Activated naive CD4-positive, alpha-beta T cell treated with anti-CD3 and anti-CD28 coated beads, Interleukin-2, amount 10 ng/mL, durations not matched to agents 7 days and 5 days (primary cell): Measurements from ENCODE around the gene SEMA4G.
A peak's percentile ranks its signal among the peaks of the same experiment; 100 is the strongest.

ENCODE experiments used
- CTCF ChIA-PET: fragments of 350-600 bp; sonication (Branson Sonifier 250); formaldehyde crosslinking; loops from one replicate; lab custom pipeline; 2021; ENCODE audit warnings: antibody characterized with exemption; lab: Charles Lee
- DNase-seq: peaks from one replicate; pipeline ENCODE4 v3.0.0-alpha.2; 2020
- H3K27ac Mint-ChIP-seq: one replicate; pipeline ENCODE4 v1.8.0; 2021; ENCODE audit warnings: mild to moderate bottlenecking, moderate library complexity, mixed read lengths
- H3K27me3 Mint-ChIP-seq: one replicate; pipeline ENCODE4 v1.8.0; 2021; ENCODE audit warnings: mild to moderate bottlenecking, mixed read lengths
- H3K36me3 Mint-ChIP-seq: one replicate; pipeline ENCODE4 v1.8.0; 2021; ENCODE audit warnings: mixed read lengths
- H3K4me1 Mint-ChIP-seq: one replicate; pipeline ENCODE4 v1.8.0; 2021; ENCODE audit warnings: mixed read lengths
- H3K4me3 Mint-ChIP-seq: one replicate; pipeline ENCODE4 v1.8.0; 2021; ENCODE audit warnings: mild to moderate bottlenecking, moderate library complexity, mixed read lengths
- H3K9me3 Mint-ChIP-seq: one replicate; pipeline ENCODE4 v1.8.0; 2021; ENCODE audit warnings: mixed read lengths

SEMA4G gene

GRCh38 chr10:101000127-101000914, 31.0 kb downstream of the SEMA4G start:
- Mint-ChIP-seq H3K27ac (no peak overlapping the region), H3K9me3 (no peaks in the 10 kb centered on the region), H3K36me3 (peaks cover 5% of the 10 kb centered on the region), H3K27me3 (peaks cover 8% of the 10 kb centered on the region), H3K4me1 (peaks cover 27% of the 10 kb centered on the region), H3K4me3 (peak overlapping the region; percentile 67)
- CTCF ChIA-PET: interaction anchor here (1.9 to 12.0 kb wide), 2 partner anchors 12 to 17 kb away, joined by 6 to 169 read pairs; no protein-coding TSS in a partner anchor
- DNase-seq: no peak

GRCh38 chr10:101000915-101001658, 31.8 kb downstream of the SEMA4G start:
- Mint-ChIP-seq H3K4me1 (peaks cover 26% of the 10 kb centered on the region), H3K36me3 (peaks cover 5% of the 10 kb centered on the region), H3K4me3 (peak overlapping the region; percentile 64), H3K9me3 (no peaks in the 10 kb centered on the region), H3K27me3 (peaks cover 8% of the 10 kb centered on the region), H3K27ac (peak overlapping the region; percentile 8)
- DNase-seq: no peak
- CTCF ChIA-PET: interaction anchor here (12.0 kb wide), 1 partner anchor 16 kb away, joined by 169 read pairs; no protein-coding TSS in a partner anchor

GRCh38 chr10:101001659-101002035, 32.3 kb downstream of the SEMA4G start:
- Mint-ChIP-seq H3K27me3 (peaks cover 8% of the 10 kb centered on the region), H3K27ac (no peak overlapping the region), H3K4me3 (no peak overlapping the region), H3K36me3 (peaks cover 5% of the 10 kb centered on the region), H3K4me1 (peaks cover 20% of the 10 kb centered on the region), H3K9me3 (no peaks in the 10 kb centered on the region)
- no peak for DNase-seq
- CTCF ChIA-PET: interaction anchor here (12.0 kb wide), 1 partner anchor 15 kb away, joined by 169 read pairs; no protein-coding TSS in a partner anchor

- peaks cover 5% of the 10 kb centered on the region for H3K36me3 Mint-ChIP-seq
- CTCF ChIA-PET: interaction anchor here (1.2 to 12.0 kb wide), 2 partner anchors 10 to 14 kb away, joined by 4 to 169 read pairs; no protein-coding TSS in a partner anchor
- no peak overlapping the region for H3K27ac Mint-ChIP-seq
- no peaks in the 10 kb centered on the region for H3K9me3 Mint-ChIP-seq
- H3K27me3 Mint-ChIP-seq: peaks cover 8% of the 10 kb centered on the region
- peaks cover 17% of the 10 kb centered on the region for H3K4me1 Mint-ChIP-seq
- no peak overlapping the region for H3K4me3 Mint-ChIP-seq
- DNase-seq: no peak
These were observed 33.2 kb downstream of the SEMA4G start for GRCh38 chr10:101002456-101002855.

- H3K27me3 Mint-ChIP-seq: peaks cover 8% of the 10 kb centered on the region
- peaks cover 9% of the 10 kb centered on the region for H3K4me1 Mint-ChIP-seq
- peaks cover 5% of the 10 kb centered on the region for H3K36me3 Mint-ChIP-seq
- no peaks in the 10 kb centered on the region for H3K9me3 Mint-ChIP-seq
- DNase-seq: no peak
- H3K27ac Mint-ChIP-seq: no peak overlapping the region
- CTCF ChIA-PET: interaction anchor here (12.0 kb wide), 1 partner anchor 13 kb away, joined by 169 read pairs; no protein-coding TSS in a partner anchor
- no peak overlapping the region for H3K4me3 Mint-ChIP-seq
These were observed 34.4 kb downstream of the SEMA4G start for GRCh38 chr10:101003639-101004206.

- Mint-ChIP-seq H3K4me3 (no peak overlapping the region), H3K4me1 (peaks cover 6% of the 10 kb centered on the region), H3K27me3 (peaks cover 8% of the 10 kb centered on the region), H3K36me3 (peaks cover 5% of the 10 kb centered on the region), H3K27ac (no peak overlapping the region), H3K9me3 (no peaks in the 10 kb centered on the region)
- CTCF ChIA-PET: interaction anchor here (12.0 kb wide), 1 partner anchor 12 kb away, joined by 169 read pairs; no protein-coding TSS in a partner anchor
- DNase-seq: no peak
These were observed 36.1 kb downstream of the SEMA4G start for GRCh38 chr10:101005361-101005760.

GRCh38 chr10:101005869-101006567, 36.7 kb downstream of the SEMA4G start:
- peaks cover 3% of the 10 kb centered on the region for H3K36me3 Mint-ChIP-seq
- H3K27me3 Mint-ChIP-seq: peaks cover 1% of the 10 kb centered on the region
- no peaks in the 10 kb centered on the region for H3K9me3 Mint-ChIP-seq
- H3K4me3 Mint-ChIP-seq: no peak overlapping the region
- H3K4me1 Mint-ChIP-seq: peaks cover 2% of the 10 kb centered on the region
- no peak for DNase-seq
- CTCF ChIA-PET: interaction anchor here (0.7 to 12.0 kb wide), 2 partner anchors 9 to 11 kb away, joined by 5 to 169 read pairs; no protein-coding TSS in a partner anchor
- H3K27ac Mint-ChIP-seq: no peak overlapping the region

GRCh38 chr10:101006593-101007098, 37.3 kb downstream of the SEMA4G start:
- CTCF ChIA-PET: interaction anchor here (0.7 to 12.0 kb wide), 2 partner anchors 10 kb away, joined by 5 to 169 read pairs; no protein-coding TSS in a partner anchor
- no peak overlapping the region for H3K27ac Mint-ChIP-seq
- H3K4me1 Mint-ChIP-seq: no peaks in the 10 kb centered on the region
- DNase-seq: no peak
- peaks cover 2% of the 10 kb centered on the region for H3K36me3 Mint-ChIP-seq
- H3K27me3 Mint-ChIP-seq: no peaks in the 10 kb centered on the region
- H3K4me3 Mint-ChIP-seq: no peak overlapping the region
- H3K9me3 Mint-ChIP-seq: no peaks in the 10 kb centered on the region

GRCh38 chr10:101007099-101007711, 37.9 kb downstream of the SEMA4G start:
- Mint-ChIP-seq H3K27ac (no peak overlapping the region), H3K9me3 (no peaks in the 10 kb centered on the region)

GRCh38 chr10:101007915-101008822, 38.9 kb downstream of the SEMA4G start:
- no peak for DNase-seq
- H3K27me3 Mint-ChIP-seq: peaks cover 7% of the 10 kb centered on the region
- H3K4me3 Mint-ChIP-seq: no peak overlapping the region
- no peak overlapping the region for H3K27ac Mint-ChIP-seq
- peaks cover 7% of the 10 kb centered on the region for H3K4me1 Mint-ChIP-seq
- peaks cover 2% of the 10 kb centered on the region for H3K36me3 Mint-ChIP-seq
- CTCF ChIA-PET: interaction anchor here (1.5 kb wide), 1 partner anchor 11 kb away, joined by 3 read pairs; no protein-coding TSS in a partner anchor
- no peaks in the 10 kb centered on the region for H3K9me3 Mint-ChIP-seq

More at GRCh38 chr10:101007099-101007711, 37.9 kb downstream of the SEMA4G start:
- Mint-ChIP-seq H3K27me3 (no peaks in the 10 kb centered on the region), H3K4me1 (no peaks in the 10 kb centered on the region), H3K4me3 (no peak overlapping the region), H3K36me3 (peaks cover 2% of the 10 kb centered on the region)
- DNase-seq: no peak
- CTCF ChIA-PET: interaction anchor here (1.5 to 12.0 kb wide), 2 partner anchors 10 kb away, joined by 3 to 169 read pairs; no protein-coding TSS in a partner anchor

GRCh38 chr10:101008823-101009423, 39.6 kb downstream of the SEMA4G start:
- H3K9me3 Mint-ChIP-seq: no peaks in the 10 kb centered on the region
- DNase-seq: no peak
- CTCF ChIA-PET: no interaction called here
- H3K36me3 Mint-ChIP-seq: peaks cover 2% of the 10 kb centered on the region
- H3K4me1 Mint-ChIP-seq: peaks cover 9% of the 10 kb centered on the region
- H3K4me3 Mint-ChIP-seq: no peak overlapping the region
- no peak overlapping the region for H3K27ac Mint-ChIP-seq
- H3K27me3 Mint-ChIP-seq: peaks cover 12% of the 10 kb centered on the region

- H3K27ac Mint-ChIP-seq: no peak overlapping the region
- no peaks in the 10 kb centered on the region for H3K9me3 Mint-ChIP-seq
- DNase-seq: no peak
- H3K4me3 Mint-ChIP-seq: no peak overlapping the region
- CTCF ChIA-PET: interaction anchor here (1.5 kb wide), 1 partner anchor 12 kb away, joined by 4 read pairs; no protein-coding TSS in a partner anchor
- no peaks in the 10 kb centered on the region for H3K36me3 Mint-ChIP-seq
- H3K4me1 Mint-ChIP-seq: peaks cover 12% of the 10 kb centered on the region
- peaks cover 26% of the 10 kb centered on the region for H3K27me3 Mint-ChIP-seq
These were observed 41.0 kb downstream of the SEMA4G start for GRCh38 chr10:101010329-101010728.
